Peyer's patch (tissue), 4 donors: ENCODE results near the gene BPIFA2. TPM values are rescaled to one million over a fixed set of nuclear protein-coding genes. Genes with fewer than 3 reads are reported as not detected.

Experiments
- DNase-seq, 3 donors: peaks; one replicate each; pipeline ENCODE4 v3.0.0-alpha.2; 2017 to 2019
- H3K27ac ChIP-seq, 4 donors: fragments of 200-600 bp; sonication (generic); one replicate each; pipeline ENCODE4 v1.5.1; 2016 to 2019
- H3K27me3 ChIP-seq, 2 donors: fragments of 200-600 bp; sonication (generic); one replicate each; pipeline ENCODE4 v1.5.1; 2019
- H3K36me3 ChIP-seq, 3 donors: fragments of 200-600 bp; sonication (generic); one replicate each; pipeline ENCODE4 v1.5.1; 2016 to 2019
- H3K4me1 ChIP-seq, 4 donors: fragments of 200-600 bp; sonication (generic); one replicate each; pipeline ENCODE4 v1.5.1; 2016 to 2019
- H3K4me3 ChIP-seq, 4 donors: fragments of 200-600 bp; sonication (generic); 1 replicate in 3 of 4; 2 replicates in 1 of 4; pipeline ENCODE4 v1.5.1; 2016 to 2019; ENCODE audit warnings: mild to moderate bottlenecking in 1 of 4
- H3K9me3 ChIP-seq, 4 donors: fragments of 200-600 bp; sonication (generic); one replicate each; pipeline ENCODE4 v1.5.1; 2016 to 2019; ENCODE audit warnings: mild to moderate bottlenecking in 1 of 4
- CTCF ChIP-seq, 6 experiments: fragments of 450-650 bp in 4 of 6; fragments of 200-600 bp in 2 of 6; sonication (generic) in 1 of 6; IDR thresholded peaks; one replicate each; pipeline ENCODE4 v1.5.1; 2017 to 2019; ENCODE audit warnings: antibody characterized with exemption in 6 of 6, mild to moderate bottlenecking in 3 of 6, moderate library complexity in 1 of 6
- POLR2A ChIP-seq, 2 donors: fragments of 450-650 bp; IDR thresholded peaks; one replicate each; pipeline ENCODE4 v1.5.1; 2017; ENCODE audit warnings: antibody characterized with exemption in 2 of 2, mild to moderate bottlenecking in 2 of 2, moderate library complexity in 2 of 2
- total RNA-seq, 4 donors: library from RNA; depleted of rRNA; stranded (reverse); fragments of >200 nt; gene quantifications; one replicate each; pipeline ENCODE4 v1.1.0, GENCODE V29; 2016

The BPIFA2 gene
- total RNA-seq, 4 donors from 2014 or later: not detected

- DNase-seq: no peak
- TF ChIP-seq POLR2A (IDR thresholded peaks at IDR 0.05) (no peak), CTCF (IDR thresholded peaks at IDR 0.05) (no peak)
- Histone ChIP-seq H3K36me3 (no peaks in the 10 kb centered on the region), H3K4me1 (no peaks in the 10 kb centered on the region), H3K4me3 (no peak overlapping the region), H3K9me3 (no peaks in the 10 kb centered on the region), H3K27me3 (no peaks in the 10 kb centered on the region), H3K27ac (no peak overlapping the region)
Observed at GRCh38 chr20:33162753-33163152, 5.2 kb upstream of the BPIFA2 start.

GRCh38 chr20:33163856-33164762 is 3.9 kb upstream of the BPIFA2 start:
- Histone ChIP-seq H3K9me3 (peaks cover 0 to 4% (median 2%) of the 10 kb centered on the region in 4 donors), H3K27me3 (no peaks in the 10 kb centered on the region), H3K27ac (no peak overlapping the region), H3K36me3 (no peaks in the 10 kb centered on the region), H3K4me1 (no peaks in the 10 kb centered on the region), H3K4me3 (no peak overlapping the region)
- DNase-seq: no peak
- no peak for TF ChIP-seq POLR2A (IDR thresholded peaks at IDR 0.05)
- no peak for TF ChIP-seq CTCF (IDR thresholded peaks at IDR 0.05)

GRCh38 chr20:33164763-33165095 is 3.2 kb upstream of the BPIFA2 start:
- H3K9me3 ChIP-seq: peaks cover 0 to 6% (median 3%) of the 10 kb centered on the region in 4 donors
- H3K4me1 ChIP-seq: no peaks in the 10 kb centered on the region
- no peak for TF ChIP-seq CTCF (IDR thresholded peaks at IDR 0.05)
- no peak for TF ChIP-seq POLR2A (IDR thresholded peaks at IDR 0.05)
- no peak overlapping the region for H3K4me3 ChIP-seq
- DNase-seq: no peak
- no peaks in the 10 kb centered on the region for H3K36me3 ChIP-seq
- no peak overlapping the region for H3K27ac ChIP-seq
- H3K27me3 ChIP-seq: no peaks in the 10 kb centered on the region

- H3K4me3 ChIP-seq: no peak overlapping the region
- peaks cover 0 to 6% (median 3%) of the 10 kb centered on the region in 4 donors for H3K9me3 ChIP-seq
- DNase-seq: no peak
- H3K27me3 ChIP-seq: no peaks in the 10 kb centered on the region
- TF ChIP-seq POLR2A (IDR thresholded peaks at IDR 0.05): no peak
- TF ChIP-seq CTCF (IDR thresholded peaks at IDR 0.05): no peak
- H3K36me3 ChIP-seq: no peaks in the 10 kb centered on the region
- no peak overlapping the region for H3K27ac ChIP-seq
- H3K4me1 ChIP-seq: no peaks in the 10 kb centered on the region
Observed at GRCh38 chr20:33165416-33166055, 2.4 kb upstream of the BPIFA2 start.

- no peaks in the 10 kb centered on the region for H3K36me3 ChIP-seq
- H3K4me1 ChIP-seq: no peaks in the 10 kb centered on the region
- no peaks in the 10 kb centered on the region for H3K27me3 ChIP-seq
- peaks cover 0 to 6% (median 3%) of the 10 kb centered on the region in 4 donors for H3K9me3 ChIP-seq
- H3K27ac ChIP-seq: no peak overlapping the region
- H3K4me3 ChIP-seq: no peak overlapping the region
- no peak for DNase-seq
- no peak for TF ChIP-seq POLR2A (IDR thresholded peaks at IDR 0.05)
- no peak for TF ChIP-seq CTCF (IDR thresholded peaks at IDR 0.05)
Observed at GRCh38 chr20:33166533-33167113, 1.3 kb upstream of the BPIFA2 start.
